Lower leg skin (tissue), 3 donors: ENCODE data around the gene ZNF532.

ENCODE experiments used
- POLR2A ChIP-seq, 2 donors: fragments of 450-650 bp; IDR thresholded peaks; one replicate each; pipeline ENCODE4 v1.6.1; 2016 to 2017; ENCODE audit warnings: antibody characterized with exemption in 2 of 2, mild to moderate bottlenecking in 1 of 2, moderate library complexity in 1 of 2
- TF ChIP-seq, protein P1 (sequence below), 3 donors: fragments of 450-650 bp; IDR thresholded peaks; one replicate each; pipeline ENCODE4 v1.5.1; 2016; ENCODE audit warnings: antibody characterized with exemption in 3 of 3, mild to moderate bottlenecking in 3 of 3, moderate library complexity in 2 of 3

DNA sequence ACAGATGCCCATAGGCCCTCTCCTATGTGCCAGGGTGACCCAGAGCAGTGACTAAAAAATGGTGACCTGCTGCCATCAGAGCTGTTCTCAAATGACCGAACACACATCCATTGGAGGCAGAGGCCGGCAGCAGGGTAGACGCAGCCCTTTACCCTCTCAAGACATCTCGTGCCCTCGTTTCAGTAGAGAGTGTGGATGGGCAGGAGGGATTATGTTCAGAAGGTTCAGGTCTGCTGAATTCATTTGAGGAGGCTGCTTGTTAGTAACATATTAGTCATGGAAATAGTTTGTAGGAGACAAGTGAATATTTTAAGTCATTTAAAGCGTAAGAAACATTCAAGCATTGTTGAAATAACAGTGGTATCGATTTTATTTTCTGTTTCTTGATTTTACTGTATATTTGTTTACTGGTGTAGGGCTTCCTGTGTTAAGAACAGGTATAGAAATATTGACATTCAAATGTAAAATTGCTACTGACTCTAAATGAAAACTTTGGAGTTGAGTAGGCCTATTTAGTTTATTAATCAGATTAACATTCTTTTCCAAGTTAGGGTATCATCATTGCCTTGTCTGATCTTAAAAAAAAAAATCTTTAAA lies 82.6 kb downstream of the ZNF532 start:
- TF ChIP-seq, protein P1, sequence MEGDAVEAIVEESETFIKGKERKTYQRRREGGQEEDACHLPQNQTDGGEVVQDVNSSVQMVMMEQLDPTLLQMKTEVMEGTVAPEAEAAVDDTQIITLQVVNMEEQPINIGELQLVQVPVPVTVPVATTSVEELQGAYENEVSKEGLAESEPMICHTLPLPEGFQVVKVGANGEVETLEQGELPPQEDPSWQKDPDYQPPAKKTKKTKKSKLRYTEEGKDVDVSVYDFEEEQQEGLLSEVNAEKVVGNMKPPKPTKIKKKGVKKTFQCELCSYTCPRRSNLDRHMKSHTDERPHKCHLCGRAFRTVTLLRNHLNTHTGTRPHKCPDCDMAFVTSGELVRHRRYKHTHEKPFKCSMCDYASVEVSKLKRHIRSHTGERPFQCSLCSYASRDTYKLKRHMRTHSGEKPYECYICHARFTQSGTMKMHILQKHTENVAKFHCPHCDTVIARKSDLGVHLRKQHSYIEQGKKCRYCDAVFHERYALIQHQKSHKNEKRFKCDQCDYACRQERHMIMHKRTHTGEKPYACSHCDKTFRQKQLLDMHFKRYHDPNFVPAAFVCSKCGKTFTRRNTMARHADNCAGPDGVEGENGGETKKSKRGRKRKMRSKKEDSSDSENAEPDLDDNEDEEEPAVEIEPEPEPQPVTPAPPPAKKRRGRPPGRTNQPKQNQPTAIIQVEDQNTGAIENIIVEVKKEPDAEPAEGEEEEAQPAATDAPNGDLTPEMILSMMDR (IDR thresholded peaks at IDR 0.05) = no peak
- TF ChIP-seq POLR2A (IDR thresholded peaks at IDR 0.05) = no peak
